Measurements from ENCODE around the gene GK. TPM values are rescaled to one million over a fixed set of nuclear protein-coding genes. Genes with fewer than 3 reads are reported as not detected.

GK gene
- total and polyA plus RNA-seq, 2 donors (not counting 3 experiments of a cell fraction or from before 2014, with no cell fraction given): 2.7 to 7.6 TPM

- no peak for FAIRE-seq
These were observed 20.8 kb downstream of the GK start for GRCh38 chrX:30673884-30674598.

More at GRCh38 chrX:30673884-30674598, 20.8 kb downstream of the GK start:
- POLR2A ChIA-PET: no interaction called here
- no peaks in the 10 kb centered on the region for H3K9me3 ChIP-seq (replicated peaks; ENCODE audit: control insufficient read depth, insufficient read depth, low read length)
- H3K4me3 ChIP-seq (replicated peaks in 1 of 3; ENCODE audit: insufficient read depth in 1 of 3, low read depth in 1 of 3, low read length in 3 of 3): no peak overlapping the region
- no peaks in the 10 kb centered on the region for H3K79me2 ChIP-seq (ENCODE audit: control insufficient read depth, insufficient read depth, low read length)
- intact Hi-C loops (cut with micrococcal nuclease): no loop called here
- no peak overlapping the region for H2AFZ ChIP-seq (ENCODE audit: low read depth, low read length)
- no peaks in the 10 kb centered on the region for H3K9me1 ChIP-seq (replicated peaks; ENCODE audit: control insufficient read depth, extremely low read depth, insufficient read depth, low read length)
- H4K20me1 ChIP-seq (replicated peaks; ENCODE audit: control insufficient read depth, extremely low read depth, insufficient read depth, low read length): no peaks in the 10 kb centered on the region
- H3K9ac ChIP-seq (replicated peaks; ENCODE audit: extremely low read depth, insufficient read depth, low read length): no peak overlapping the region
- no peak for TF ChIP-seq EZH2 (IDR thresholded peaks at IDR 0.05; ENCODE audit: borderline replicate concordance, low read depth, low read length, severe bottlenecking)
- no peak for TF ChIP-seq JUN (IDR thresholded peaks at IDR 0.05; ENCODE audit: borderline replicate concordance, insufficient read depth, insufficient read length, low read depth)
- TF ChIP-seq POLR2A (IDR thresholded peaks at IDR 0.05; ENCODE audit: low read depth, low read length): no peak
- no peak for TF ChIP-seq MYC (IDR thresholded peaks at IDR 0.05; ENCODE audit: low read depth, low read length)
- TF ChIP-seq POLR2AphosphoS5 (IDR thresholded peaks at IDR 0.05; ENCODE audit: insufficient read depth, low read depth, low read length): no peak
- no peak for TF ChIP-seq CTCF (IDR thresholded peaks at IDR 0.05; ENCODE audit: extremely low read depth in 1 of 2, insufficient read depth in 1 of 2, low read depth in 1 of 2, low read length in 2 of 2)
- TF ChIP-seq, protein P1, sequence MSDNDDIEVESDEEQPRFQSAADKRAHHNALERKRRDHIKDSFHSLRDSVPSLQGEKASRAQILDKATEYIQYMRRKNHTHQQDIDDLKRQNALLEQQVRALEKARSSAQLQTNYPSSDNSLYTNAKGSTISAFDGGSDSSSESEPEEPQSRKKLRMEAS (IDR thresholded peaks at IDR 0.05; ENCODE audit: insufficient read depth, insufficient read length): no peak
- no peak for TF ChIP-seq FOS (IDR thresholded peaks at IDR 0.05; ENCODE audit: borderline replicate concordance, insufficient read depth, low read length)
- TF ChIP-seq GATA2 (IDR thresholded peaks at IDR 0.05; ENCODE audit: insufficient read depth, insufficient read length, low read depth, low read length): no peak
- no peak overlapping the region for H3K27ac ChIP-seq (ENCODE audit: insufficient read depth, low read depth, low read length)
- dilution Hi-C loops (cut with MboI; ENCODE audit: extremely low pct_ligation_motif_present, low sequenced_read_pairs): no loop called here
- CTCF ChIA-PET: interaction anchor here (2.0 kb wide), 1 partner anchor 39 kb away, joined by 10 read pairs; no protein-coding TSS in a partner anchor
- no peaks in the 10 kb centered on the region for H3K27me3 ChIP-seq (ENCODE audit: control insufficient read depth in 2 of 2, insufficient read depth in 2 of 2, low read length in 2 of 2)
- no peak overlapping the region for H3K4me2 ChIP-seq (ENCODE audit: insufficient read depth, low read length)
- no peaks in the 10 kb centered on the region for H3K36me3 ChIP-seq (ENCODE audit: control insufficient read depth in 2 of 2, extremely low read depth in 1 of 2, insufficient read depth in 2 of 2, low read length in 2 of 2)
- no peak for DNase-seq (ENCODE audit: low read depth, low spot score)
- no peaks in the 10 kb centered on the region for H3K4me1 ChIP-seq (ENCODE audit: control insufficient read depth, extremely low read depth, insufficient read depth, low read length)
- no TSS peak for BruUV-seq (replicated peaks)
